HG03280 (cell line): ENCODE data around the gene HGFAC.
"Not testable (repeated sequence)": the region's sequence is repeated elsewhere in the genome, so short reads cannot be mapped to it uniquely, and the experiment has no call there.

Experiments used
- ATAC-seq: cut with Tn5 transposase; IDR thresholded peaks from one replicate; pipeline ENCODE4 v1.9.1; 2021; ENCODE audit warnings: mild to moderate bottlenecking, moderate library complexity; ENCODE audit not compliant: unreplicated experiment

HGFAC gene

GRCh38 chr4:3440011-3440410 lies 1.8 kb upstream of the HGFAC start:
- ATAC-seq: no peak

GRCh38 chr4:3440979-3441500 lies 728 bp upstream of the HGFAC start:
- ATAC-seq: no peak

GRCh38 chr4:3442460-3442958 lies 741 bp downstream of the HGFAC start:
- ATAC-seq: no peak

DNA sequence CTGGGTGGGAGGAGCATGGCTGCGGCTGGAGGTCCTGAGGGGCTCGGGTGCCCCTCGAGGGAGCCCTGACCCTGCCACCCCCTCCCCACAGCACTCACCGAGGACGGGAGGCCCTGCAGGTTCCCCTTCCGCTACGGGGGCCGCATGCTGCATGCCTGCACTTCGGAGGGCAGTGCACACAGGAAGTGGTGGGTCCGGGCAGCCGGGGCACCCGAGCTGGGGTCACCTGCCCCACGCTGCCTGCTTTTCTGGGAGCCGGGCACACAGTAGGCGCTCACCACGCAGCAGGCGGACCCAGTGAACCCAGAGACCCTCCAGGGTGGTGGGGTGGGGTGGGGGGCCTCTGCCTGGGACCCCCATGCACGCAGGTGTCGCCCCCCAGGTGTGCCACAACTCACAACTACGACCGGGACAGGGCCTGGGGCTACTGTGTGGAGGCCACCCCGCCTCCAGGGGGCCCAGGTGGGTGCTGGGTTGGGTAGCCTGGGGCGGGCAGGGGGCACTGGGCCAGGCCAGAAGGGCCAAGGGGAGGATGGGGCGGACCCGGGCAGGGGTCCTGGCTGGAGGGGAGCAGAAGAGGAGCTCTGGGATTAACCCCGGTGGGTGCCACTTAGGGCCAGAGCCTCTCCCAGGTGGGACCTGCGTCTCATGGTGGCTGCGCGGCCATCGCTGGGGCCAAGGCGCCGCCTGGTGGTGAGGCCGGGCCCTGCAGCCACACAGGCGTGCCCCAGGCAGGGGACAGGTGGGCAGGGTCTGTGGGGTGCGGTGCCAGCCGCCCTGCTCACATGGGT lies 1.4 kb downstream of the HGFAC start:
- ATAC-seq: no peak

DNA sequence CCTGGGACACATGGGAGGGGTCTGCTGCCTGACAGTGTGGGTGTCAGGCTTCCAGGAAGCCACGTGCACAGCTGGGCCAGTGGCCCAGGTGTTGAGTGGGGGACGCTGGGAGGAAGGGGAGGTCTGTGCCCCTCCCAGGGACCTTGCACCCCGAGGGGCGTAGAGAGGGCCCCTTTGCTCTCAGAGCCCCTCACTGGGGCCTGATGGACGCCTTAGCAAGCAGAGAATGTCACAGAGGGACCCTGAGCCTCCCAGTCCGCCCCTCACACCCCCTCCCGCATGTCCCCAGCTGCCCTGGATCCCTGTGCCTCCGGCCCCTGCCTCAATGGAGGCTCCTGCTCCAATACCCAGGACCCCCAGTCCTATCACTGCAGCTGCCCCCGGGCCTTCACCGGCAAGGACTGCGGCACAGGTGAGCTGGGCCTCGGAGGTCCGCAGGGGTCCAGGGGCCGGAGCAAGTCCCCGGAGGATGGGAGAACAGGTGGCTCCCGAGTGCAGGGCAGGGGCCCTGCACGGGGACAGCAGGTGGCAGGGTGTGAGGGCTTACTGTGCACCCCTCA lies 2.1 kb downstream of the HGFAC start:
- ATAC-seq: no peak

GRCh38 chr4:3444351-3445110 lies 2.8 kb downstream of the HGFAC start:
- ATAC-seq: no peak

DNA sequence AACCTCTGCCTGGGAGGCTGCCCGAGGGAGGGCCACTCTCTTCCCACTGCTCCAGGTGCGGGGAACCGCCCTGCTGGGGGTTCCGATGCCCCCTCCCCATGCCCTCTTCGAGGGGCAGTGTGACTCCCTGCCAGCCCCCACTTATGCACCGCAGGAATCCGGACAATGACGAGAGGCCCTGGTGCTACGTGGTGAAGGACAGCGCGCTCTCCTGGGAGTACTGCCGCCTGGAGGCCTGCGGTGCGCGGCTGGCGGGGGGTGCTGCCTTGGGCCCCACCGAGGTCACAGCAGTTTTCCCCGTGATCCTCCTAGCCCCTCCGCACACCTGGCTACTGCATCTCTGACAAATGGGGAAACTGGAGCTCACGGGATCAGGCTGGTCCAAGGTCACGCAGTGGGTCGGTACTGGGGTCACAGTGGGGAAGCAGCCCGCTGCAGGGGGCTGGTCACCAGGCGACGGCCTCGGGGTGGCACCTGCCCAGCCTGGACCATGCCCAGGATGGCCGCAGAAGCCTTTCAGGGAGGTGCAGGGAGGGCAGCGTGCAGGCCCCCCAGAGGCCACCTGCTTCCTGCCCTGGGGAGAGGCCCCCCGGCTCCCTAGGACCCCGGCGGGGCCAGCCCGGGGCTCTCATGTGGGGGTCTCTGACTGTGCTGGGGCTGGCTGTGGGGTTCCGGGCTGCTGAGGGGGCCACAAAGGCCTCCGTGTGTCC lies 3.5 kb downstream of the HGFAC start:
- ATAC-seq: no peak

DNA sequence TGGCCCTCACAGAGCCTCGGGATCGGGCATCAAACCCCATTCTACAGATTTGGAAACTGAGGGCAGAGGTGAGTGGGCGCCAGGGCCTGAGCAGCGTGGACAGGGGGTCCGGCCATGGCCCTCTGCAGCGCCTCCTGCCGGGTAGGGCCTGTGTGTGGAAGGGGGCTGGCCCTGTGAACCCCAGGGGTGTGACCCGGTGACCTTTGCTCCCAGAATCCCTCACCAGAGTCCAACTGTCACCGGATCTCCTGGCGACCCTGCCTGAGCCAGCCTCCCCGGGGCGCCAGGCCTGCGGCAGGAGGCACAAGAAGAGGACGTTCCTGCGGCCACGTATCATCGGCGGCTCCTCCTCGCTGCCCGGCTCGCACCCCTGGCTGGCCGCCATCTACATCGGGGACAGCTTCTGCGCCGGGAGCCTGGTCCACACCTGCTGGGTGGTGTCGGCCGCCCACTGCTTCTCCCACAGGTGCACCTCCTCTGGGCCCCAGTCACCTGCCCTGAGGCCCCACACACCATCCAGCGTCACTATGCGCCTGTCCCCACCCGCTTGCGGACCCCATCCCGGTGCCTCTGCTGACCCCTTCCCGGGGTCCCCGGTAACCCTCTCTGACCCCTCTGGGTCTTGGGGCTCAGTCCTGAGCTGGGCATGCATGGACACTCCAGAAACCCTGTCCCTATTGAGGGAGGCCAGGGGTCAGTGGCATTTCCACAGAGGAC lies 4.2 kb downstream of the HGFAC start:
- no peak for ATAC-seq

GRCh38 chr4:3446631-3447320 lies 5.0 kb downstream of the HGFAC start:
- no peak for ATAC-seq

- ATAC-seq: no peak
These were observed 5.9 kb downstream of the HGFAC start for GRCh38 chr4:3447431-3448395.

- no peak for ATAC-seq
These were observed 7.3 kb downstream of the HGFAC start for GRCh38 chr4:3449047-3449573.

- no peak for ATAC-seq
These were observed 8.1 kb downstream of the HGFAC start for GRCh38 chr4:3449574-3450534.

DNA sequence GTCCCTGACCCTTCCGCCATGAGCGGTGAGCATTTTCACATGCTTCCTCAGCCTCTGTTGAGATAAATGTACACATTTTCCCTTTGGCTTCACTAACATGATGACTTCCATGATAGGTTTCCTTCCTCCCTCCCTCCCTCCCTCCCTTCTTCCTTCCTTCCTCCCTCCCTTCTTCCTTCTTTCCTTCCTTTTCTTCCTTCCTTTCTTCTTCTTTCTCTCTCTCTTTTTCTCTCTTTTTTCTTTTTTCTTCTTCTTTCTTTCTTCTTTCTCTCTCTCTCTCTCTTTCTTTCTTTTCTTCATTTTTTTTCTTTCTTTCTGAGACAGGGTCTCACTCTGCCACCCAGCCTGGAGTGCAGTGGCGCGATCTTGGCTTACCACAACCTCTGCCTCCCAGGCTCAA lies 8.9 kb downstream of the HGFAC start:
- ATAC-seq: no peak

- no peak for ATAC-seq
These were observed 10.2 kb downstream of the HGFAC start for GRCh38 chr4:3451956-3452355.

GRCh38 chr4:3452376-3452775 lies 10.6 kb downstream of the HGFAC start:
- no peak for ATAC-seq

GRCh38 chr4:3455596-3455995 lies 13.8 kb downstream of the HGFAC start:
- ATAC-seq: not testable (repeated sequence)

GRCh38 chr4:3458371-3458770 lies 16.6 kb downstream of the HGFAC start:
- no peak for ATAC-seq
